GM18867 (cell line): ENCODE data around the gene CFAP251.
"Not testable (repeated sequence)": the region's sequence is repeated elsewhere in the genome, so short reads cannot be mapped to it uniquely, and the experiment has no call there.

Experiments used
- ATAC-seq: cut with Tn5 transposase; IDR thresholded peaks from one replicate; pipeline ENCODE4 v1.9.1; 2021; ENCODE audit warnings: mild to moderate bottlenecking, moderate library complexity; ENCODE audit not compliant: unreplicated experiment

CFAP251 gene

DNA sequence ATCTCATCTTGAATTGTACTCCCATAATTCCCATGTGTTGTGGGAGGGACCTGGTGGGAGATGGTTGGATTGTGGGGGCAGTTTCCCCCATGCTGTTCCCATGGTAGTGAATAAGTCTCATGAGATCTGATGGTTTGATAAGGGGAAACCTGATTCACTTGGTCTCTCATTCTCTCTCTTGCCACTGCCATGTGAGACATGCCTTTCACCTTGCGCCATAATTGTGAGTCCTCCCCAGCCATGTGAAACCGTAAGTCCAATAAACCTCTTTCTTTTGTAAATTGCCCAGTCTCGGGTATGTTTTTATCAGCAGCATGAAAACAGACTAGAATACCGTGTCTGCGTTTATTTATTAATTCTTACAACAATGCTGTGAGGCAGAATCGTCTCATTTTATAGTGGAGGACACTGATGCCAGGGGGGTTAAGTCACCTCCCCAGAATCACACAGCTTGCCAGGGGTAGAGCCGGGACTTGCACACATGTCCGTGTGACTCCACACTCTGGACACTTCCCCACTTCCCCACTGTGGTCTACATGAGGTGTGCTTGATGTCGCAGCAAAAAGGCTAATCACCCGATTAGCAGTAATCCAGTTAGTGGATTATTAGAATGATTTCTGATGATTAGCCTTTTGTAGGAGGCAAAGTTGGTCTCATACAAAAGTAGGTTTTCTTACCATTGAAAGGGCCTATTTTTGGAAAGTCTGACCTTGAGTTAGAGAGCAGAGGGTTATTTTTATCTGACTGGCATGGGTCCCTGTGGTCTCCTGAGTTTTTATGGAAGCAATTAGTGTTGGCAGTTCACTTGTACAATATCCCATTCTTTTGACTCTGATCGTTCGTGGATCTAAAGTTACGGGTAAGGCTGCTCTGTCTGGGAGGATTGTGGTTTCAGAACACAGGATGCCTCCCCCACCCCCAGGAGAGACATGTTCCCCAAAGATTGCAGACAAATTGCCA, 55.9 kb downstream of the CFAP251 start:
- no peak for ATAC-seq

DNA sequence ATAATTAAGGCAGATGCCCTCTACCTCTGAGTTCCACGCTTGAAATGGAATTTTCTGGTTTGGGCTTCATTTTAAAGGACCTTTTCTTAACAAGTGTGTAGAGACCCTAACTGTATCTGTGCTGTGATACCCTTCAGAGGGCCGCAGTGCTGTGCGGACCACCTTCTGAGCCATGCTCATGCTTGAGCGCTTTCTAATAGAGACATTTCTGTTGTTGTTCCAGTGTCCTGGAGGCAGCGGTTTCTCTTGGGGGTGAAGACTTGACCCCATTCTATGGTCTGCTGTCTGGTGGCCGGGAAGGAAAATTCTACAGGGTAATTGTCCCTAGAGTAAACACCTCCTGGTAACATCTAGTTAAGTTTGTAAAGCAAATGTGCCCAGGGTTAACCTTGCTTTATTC, 56.6 kb downstream of the CFAP251 start:
- no peak for ATAC-seq

DNA sequence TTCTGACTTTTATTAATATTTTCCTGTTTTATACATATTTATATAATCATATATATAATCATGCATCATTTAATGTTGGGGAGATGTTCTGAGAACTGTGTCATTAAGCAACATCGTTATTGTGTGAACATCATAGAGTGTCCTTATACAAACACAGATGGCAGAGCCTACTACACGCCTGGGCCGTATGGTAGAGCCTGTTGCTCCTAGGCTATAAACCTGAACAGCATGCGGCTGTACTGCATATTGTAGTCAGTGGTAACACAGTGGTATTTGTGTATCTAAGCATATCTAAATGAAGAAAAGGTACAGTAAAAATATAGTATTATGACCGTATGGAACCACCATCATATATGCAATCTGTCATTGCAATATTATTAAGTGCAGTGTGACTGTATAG, 58.6 kb downstream of the CFAP251 start:
- no peak for ATAC-seq

DNA sequence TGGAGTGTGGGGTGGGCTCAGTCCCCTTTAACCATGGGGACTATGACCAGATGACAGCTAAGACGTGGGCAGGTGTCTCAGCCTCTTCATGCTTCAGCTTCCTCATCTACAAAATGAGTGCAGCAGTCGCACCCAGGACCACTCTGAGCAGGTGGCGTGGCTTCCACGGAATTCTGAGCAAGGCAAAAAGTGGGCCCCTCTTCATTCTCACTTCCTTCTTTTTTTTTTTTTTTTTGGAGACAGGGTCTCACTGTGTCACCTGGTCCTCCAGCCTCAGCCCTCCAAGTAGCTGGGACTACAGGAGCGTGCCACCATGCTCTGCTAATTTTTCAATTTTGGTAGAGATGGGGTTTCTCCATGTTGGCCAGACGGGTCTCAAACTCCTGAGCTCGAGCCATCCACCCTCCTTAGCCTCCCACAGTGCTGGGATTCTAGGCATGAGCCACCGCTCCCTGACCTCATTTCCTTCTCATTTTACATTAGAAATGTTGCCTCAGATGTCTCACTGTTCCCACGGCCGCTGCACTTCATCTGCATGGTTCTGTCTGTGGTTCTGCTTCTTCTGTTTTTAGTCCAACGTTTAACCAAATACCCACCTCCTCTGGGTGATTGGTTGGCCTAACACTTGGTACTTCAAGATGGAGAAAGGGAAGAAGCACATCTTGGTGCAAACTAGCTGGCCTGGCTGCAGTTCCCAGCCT, 61.9 kb downstream of the CFAP251 start:
- ATAC-seq = no peak

DNA sequence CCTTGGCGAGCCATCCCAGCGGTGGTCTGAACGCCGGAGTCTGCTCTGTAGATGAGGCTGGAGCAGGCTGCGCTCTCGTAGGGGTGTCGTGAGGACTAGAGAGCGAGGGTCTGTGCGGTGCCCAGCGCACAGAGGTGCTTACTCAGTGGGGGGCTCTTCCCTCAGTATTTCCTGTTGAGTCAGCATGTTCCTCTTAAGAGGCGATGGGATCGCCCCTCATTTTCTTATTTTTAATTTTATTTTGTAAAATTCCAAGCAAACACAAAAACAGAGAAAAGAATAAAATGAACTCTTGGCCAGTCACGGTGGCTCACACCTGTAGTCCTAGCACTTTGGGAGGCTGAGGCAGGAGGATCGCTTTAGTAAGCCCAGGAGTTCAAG, 62.5 kb downstream of the CFAP251 start:
- no peak for ATAC-seq

DNA sequence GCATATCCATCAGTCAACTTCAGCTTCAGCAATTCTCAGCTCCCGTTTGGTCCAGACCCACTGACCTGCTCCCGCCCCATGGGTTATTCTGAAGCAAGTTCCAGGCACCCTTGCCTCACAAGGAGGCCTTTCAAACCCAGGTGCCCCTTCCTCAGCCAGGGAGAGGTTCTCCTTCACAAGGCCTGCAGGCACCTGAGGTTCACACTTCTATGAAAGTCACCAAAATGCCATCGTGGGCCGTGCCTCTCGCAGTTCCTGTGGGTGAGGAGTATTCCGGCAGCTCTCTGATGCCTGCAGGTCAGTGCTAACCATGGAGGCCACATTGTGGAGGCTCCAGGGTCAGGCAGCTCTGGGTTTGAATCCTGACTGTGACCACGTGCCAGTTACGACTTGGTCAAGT, 63.1 kb downstream of the CFAP251 start:
- ATAC-seq = no peak

DNA sequence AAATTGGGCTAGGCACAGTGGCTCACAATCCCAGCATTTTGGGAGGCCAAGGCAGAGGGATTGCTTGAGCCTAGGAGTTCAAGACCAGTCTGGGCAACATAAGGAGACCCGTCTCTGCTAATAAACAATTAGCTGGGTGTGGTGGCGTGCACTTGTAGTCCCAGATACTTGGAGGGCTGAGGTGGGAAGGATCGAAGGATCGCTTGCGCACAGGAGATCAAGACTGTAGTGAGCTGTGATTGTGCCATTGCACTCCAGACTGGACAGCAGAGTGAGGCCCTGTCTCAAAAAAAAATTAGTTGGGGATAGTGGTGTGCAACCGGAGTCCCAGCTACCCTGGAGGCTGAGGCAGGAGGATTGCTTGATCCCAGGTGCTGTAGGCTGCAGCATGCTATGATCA, 64.6 kb downstream of the CFAP251 start:
- ATAC-seq = no peak

DNA sequence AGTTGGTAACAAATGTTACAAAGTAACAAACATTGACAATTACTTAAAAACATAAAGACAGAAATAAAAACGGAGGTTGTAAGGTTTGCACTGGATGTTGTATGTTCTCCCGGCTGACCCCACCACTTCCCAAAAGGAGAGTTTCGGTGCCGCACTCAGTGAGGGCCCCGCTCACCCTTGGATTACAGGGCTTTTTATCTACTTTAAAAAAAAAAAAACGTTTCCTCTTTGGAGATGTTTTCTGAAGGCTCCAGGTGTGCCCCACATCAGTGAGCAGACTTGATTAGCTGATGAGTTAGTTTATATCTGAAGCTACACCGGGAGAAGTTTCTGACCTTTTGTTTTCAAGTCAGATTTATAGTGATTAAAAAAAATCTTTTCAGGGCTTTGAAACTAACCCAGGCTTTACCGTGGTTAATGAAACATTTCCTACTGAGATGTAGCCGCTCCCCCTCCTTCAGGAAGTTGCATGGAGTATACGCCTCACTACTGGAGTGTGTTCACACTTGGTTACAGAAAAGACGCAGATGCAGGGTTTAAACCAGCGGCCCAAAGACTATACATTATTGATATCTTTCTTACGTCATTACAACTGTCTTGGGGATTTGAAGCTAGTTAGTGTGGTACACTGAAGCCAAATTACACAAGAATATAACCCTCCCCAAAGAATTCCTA, 65.3 kb downstream of the CFAP251 start:
- ATAC-seq = no peak

DNA sequence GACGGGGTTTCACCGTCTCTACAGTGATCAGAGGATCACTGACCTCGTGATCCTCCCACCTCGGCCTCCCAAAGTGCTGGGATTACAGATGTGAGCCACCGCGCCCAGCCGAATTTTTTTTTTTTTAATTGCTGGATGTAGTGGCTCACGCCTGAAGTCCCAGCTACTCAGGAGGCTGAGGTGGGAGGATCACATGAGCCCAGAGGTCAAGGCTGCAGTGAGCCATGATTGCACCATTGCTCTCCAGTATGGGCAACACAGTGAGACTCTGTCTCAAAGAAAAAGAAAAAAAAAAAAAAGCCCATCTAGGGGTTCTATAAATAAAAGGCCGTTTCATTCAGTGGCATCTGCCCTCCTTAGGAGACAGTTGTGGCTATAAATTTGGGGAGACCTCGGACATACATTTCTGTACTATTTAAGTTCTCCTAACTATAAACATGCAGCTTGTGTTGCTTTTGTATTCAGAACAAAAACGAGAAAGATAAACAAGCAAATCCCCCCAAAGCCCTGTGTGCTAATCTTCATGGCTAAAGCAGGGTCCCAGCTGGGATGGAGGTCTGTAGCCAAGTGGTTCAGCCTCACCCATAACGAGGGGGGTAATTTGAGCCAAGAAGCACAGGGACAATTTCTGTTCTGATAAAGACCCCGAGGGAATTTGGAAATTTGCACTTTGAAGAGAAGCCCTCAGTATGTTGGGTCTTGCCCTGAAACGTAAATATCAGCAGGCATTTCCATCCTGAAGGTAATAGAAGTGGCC, 68.3 kb downstream of the CFAP251 start:
- ATAC-seq = no peak

DNA sequence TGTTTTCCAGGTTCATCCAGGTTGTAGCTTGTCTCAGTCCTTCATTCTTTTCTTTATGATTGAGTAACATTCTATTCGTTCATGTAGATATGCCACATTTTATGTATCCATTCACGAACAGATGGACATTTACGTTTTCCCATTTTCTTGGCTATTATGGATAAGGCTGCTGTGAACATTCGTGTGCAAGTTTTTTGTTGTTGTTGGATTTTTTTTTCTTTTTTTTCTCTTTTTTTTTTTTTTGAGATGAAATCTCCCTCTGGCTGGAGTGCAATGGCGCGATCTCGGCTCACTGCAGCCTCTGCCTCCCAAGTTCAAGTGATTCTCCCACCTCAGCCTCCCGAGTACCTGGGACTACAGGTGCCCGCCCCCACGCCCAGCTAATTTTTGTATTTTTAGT, 70.1 kb downstream of the CFAP251 start:
- ATAC-seq = not testable (repeated sequence)

DNA sequence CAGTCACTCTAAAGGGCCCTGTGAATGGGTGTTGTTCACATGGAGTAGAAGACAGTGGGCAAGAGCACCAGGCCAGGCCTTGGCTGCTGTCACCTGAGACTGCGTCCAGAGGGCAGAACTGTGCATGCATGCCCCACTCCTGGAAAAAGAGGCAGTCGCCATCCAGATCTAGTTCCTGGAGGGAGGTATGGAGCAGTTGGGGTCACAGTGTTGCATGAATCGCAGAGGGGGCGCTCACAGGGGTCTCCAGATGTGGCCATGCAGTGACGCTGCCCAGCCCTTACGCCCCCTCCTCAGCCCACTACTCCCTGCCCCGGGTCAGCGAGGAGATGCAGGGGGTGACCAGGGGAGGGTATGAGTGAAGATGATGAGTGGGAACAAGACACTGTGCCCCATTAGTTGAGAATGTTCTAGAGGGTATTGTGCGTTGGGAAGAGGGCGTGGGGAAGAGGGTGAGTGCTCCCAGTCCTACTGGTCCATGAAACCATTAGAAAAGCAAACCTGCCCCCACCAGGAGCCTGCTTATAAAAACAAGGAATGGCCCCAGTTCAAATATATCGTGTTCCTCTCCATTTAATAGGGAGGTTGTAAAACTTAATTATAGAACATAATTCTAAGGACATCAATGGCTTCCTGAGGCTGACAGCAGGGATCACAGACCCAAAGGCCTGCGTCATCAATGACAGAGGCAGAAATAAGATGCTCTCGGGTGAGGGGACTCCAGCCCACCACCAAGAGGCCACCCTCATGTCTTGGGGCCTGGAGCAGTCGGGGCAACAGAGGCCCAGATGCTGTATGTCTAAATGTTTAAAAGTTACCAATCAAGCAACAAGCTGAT, 71.1 kb downstream of the CFAP251 start:
- no peak for ATAC-seq

DNA sequence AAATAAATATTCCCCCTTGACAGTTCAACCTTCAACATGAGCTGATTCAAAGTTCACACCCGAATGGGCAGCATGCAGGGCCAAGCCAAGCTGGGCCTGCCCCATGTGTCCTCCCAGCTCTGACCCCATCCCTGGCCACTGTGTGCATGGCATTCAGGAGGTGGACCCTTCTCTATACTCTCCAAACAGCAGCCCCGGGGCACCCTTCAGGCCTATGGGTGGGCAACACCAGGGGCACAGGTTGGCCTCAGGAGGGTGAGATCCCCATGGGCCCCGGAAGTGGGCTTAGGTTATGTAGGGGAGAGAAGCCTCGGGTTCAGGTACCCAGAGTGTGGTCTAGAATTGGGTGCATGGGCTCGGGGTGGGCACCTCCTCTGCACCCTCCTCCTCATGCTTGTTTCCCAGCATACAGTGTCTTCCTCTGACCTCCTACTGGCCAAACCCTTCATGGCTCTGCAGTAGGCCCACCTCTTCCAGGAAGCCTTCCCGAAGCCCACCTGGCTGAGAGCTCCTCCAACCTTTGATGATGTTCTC, 71.8 kb downstream of the CFAP251 start:
- ATAC-seq = no peak

DNA sequence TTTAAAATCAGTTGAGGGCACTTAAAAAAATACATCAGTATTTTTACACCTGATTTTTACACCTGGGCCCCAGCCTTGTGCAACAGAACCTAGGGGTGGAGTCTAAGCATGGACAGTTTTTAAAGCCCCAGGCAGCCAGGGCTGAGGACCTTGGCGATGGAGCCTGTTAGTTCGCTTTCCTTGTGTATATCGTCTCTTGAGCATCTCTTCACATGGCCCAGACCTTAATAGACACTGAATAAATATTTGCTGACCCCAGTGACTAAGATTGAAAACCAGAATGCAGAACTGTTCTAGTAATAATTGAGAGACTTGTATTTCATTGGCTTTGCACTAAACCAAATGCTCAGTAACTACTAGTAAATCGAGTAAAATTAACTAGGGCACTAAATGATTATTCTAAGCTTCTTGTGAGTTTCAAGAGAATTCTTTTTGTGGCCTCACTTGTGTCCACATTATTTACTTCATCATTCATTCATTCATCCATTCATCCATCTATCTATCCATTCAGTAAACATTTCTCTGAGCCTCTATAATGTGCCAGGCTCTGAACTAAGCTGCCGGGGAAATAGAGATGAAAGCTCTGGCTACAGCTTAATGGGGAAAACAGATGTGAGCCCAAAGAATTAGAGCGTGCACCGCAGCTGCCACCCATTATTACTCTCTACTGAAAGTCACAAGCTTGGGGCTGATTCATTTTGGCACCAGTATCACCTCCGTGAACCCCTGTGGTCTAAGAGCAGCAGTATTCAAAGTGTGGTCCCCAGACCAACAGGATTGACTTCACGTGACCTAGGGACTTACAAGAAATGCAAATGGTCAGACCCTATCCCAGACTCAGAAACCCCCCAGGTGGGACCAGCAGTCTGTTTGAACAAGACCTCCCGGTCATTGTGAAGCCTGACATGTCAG, 72.6 kb downstream of the CFAP251 start:
- ATAC-seq = peak; percentile 77

DNA sequence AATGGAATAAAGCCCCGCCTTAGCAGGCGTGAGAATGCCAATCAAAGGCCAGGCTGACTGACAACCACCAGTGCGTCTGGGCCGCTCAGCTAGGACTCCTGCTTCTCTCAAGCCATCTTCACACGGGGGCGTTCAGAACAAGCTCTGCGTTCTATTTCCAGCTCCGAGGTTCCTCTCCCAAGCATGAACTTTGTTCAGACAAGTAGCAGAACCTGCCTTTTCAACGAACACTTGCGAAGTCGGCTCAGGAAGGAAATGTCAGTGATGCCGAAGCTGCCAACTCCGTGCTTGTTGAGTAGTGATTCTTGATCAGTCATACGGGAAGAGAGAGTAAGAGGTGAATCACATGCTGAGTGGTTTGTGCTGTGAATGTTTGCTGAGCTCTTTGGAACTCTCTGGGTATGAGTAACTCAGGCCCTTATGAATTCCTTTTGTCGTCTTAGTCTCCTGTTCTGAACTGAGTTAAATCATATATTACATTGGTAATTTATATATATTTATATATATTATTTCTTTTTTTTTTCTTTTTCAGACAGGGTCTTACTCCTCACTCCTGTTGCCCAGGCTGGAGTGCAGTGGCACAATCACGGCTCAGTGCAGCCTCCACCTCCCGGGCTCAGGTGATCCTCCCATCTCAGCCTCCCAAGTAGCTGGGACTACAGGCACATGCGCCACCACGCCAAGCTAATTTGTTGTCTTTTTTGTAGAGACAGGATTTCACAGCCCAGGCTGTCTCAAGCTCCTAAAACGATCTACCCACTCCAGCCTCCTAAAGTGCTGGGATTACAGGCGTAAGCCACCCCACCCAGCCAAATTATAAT, 73.9 kb downstream of the CFAP251 start:
- peak; percentile 71 for ATAC-seq

DNA sequence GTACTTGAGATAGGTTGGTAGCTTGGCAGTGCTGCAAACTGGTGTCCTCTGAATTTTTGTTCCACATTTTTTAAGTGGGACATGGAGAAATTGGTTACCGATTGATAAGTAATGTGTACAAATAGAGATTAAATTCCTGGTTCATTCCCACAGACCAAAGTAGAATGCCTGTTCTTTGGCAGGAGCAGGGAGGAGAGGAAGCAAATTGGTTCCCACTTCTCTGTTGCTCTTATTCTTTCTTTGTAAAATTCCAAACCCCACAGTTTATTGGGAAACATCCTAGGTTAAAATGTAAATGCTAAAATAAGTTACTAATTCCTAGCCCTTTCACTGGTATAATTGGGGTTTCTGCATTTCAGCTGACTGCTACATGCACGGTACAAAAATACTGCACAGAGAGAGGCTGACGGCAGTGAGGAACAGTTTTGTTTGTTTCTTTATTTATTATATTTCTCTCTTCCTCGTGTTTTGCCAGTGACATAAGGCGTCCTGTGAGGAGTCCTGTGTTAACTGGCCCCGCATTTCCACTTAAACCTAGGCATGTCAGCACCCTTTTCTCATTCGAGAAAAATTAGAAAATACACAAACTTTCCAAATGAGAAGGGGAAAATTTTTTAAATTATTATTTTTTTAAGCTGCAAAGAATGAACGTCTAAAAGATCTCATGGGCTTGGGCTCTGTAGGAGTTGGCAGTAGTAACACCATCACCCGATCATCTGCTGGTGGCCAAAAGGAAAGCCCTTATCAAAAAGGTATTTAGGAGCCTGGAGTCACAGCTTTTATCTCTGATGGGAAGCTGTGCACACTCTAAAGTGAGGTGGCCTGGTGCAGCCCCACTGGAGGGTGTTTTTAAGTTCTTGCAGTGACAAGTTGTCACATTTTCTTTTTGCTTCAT, 77.9 kb downstream of the CFAP251 start:
- ATAC-seq = no peak

DNA sequence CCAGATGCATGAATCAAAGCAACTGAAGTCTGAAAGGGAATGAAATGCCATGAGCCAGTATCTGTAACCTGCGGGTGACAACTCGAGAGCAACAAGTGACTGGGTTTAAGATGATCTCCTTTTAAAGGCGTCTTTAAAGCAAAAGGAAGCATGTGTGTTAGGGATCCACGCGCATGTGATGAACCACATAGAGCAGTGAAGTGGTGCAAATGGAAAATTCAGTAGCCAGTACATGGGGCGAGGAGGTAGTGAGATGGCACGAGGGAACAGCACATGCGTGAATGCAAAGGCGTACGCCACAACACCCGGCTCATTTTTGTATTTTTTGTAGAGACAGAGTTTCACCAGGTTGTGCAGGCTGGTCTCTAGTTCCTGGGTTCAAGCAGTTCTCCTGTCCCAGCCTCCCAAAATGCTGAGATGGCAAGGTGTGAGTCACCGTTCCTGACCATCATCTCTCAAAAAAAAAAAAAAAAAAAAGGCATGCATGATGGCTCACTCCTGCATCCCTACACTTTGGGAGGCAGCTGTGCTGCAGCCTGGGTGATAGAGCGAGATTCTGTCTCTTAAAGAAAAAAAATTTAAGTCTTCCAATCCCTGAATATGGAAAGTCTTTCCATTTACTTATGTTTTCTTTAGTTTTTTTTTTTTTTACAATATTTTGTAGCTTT, 78.7 kb downstream of the CFAP251 start:
- ATAC-seq = no peak
